ENCODE results near the gene ERFL.
"Not testable (repeated sequence)": the region's sequence is repeated elsewhere in the genome, so short reads cannot be mapped to it uniquely, and the experiment has no call there.

The ERFL gene

DNA sequence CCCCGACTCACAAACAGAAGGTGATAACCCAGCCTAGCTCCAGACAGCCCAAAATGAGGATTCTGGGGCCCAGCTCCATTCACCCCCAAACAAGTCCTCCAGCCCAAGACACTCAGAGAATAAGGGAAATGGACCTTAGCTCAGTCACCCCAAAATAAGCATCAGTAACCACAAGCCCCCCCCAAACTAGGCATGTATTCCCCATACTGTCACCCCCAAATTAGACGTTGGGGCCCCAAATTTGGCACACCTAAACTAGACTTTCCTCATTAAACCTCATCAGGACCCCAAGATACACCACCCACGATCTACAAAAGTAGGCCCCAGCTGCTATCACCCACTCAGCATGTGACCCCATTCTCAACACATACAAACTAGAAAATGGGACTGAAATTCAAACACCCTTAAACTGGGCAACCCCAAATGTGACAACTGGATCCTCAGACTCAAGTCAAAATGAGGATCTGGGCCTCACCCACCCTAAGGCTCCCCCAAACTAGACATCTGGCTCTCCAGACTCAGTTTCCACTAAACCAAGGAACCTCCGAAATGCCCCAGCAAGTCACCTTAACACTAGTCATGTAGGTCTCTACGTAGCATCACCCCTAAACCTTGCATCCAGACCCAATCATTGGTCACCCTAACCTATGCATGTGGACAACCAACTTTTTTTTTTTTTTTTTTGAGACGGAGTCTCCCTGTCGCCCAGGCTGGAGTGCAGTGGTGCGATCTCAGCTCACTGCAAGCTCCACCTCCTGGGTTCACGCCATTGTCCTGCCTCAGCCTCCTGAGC, 13.4 kb upstream of the ERFL start:
- DNase-seq (ENCODE audit: low read depth in 2 of 2): no peak

DNA sequence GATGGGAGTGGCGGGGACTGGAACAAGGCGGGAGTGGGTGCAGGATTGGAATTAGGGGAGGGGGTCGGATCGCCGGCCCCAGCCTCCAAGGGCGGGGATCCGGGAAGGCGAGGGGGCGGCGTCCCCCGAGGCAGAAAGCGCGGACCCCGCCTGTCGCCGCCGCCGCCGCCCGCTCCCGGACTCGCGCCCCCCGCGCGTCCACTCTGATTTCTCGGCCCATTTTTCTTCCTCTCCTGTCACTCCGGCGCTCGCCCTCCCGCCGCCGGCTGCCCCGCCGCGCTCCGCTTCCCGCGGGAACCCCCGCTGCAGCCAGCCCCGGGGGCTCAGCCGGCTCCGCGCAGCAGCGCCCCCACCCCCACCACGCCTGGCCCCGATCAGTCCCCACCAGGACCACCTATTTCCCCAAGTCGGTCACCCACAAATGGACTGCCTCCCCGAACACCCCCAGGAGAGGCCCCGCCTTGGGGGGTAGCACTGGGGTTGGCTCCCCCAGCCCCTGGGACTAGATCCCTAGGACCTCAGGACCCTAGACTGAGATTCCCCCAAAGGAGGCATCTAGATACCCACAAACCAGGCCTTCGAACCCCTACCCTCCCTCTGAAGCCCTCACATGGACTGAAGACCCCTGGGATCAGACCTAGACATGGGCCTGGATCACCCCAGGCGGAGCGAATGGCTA, 12.6 kb upstream of the ERFL start:
- no peak for DNase-seq (ENCODE audit: low read depth in 2 of 2)

DNA sequence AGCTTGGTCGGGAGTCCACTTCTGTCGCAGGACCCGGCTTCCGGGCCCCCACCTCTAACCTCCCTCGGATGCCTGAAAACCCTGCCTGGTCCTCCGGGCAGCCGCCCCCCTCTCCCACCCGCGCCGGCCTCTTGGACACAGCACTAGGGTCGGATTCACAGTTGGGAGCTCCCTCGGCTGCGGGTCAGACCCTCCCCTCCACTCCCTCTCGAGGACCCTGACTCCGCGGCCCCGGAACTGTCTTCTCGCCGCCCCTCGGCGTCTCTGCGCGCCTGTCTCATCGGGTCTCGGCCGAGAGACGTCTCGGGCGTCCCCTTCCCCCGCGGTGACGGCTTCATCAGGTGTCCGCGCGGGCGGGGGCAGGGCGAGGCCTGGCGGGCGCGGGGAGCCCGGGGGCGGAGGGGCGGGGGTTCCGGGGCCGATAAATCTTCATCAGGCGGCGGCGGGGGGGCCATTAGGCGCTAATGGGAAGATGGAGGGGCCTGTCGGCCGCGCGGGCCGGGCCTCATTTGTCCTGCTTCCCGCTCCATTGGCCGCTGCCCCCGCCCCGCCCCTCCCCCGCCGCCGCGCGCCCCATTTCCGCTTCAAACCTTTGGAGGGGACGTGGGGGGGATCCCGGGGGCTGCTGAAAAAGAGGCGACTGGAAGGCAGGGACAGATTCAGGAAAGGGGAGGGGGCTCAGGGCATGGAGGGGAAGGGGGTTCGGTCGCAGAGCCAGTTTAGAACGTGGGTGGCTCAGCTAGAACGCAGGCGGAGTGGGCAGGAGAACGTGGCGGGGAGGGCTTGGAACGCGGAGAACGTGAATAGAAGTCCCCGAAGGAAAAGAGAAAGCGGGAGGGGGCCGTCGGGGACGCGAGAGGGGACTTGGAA, 11.8 kb upstream of the ERFL start:
- peak in 1 of 2 donors; percentile 56 for DNase-seq (ENCODE audit: low read depth in 2 of 2)

DNA sequence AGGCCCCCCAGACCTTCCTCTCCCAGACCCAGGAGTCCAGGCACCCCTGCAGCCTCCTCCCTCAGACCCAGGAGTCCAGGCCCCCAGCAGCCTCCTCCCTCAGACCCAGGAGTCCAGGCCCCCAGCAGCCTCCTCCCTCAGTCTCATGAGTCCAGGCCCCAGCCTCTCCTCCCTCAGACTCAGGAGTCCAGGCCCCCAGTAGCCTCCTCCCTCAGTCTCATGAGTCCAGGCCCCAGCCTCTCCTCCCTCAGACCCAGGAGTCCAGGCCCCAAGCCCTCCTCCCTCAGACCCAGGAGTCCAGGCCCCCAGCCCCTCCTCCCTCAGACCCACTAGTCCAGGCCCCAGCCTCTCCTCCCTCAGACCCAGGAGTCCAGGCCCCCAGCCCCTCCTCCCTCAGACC, 11.0 kb upstream of the ERFL start:
- not testable (repeated sequence) for DNase-seq (ENCODE audit: low read depth in 2 of 2)

DNA sequence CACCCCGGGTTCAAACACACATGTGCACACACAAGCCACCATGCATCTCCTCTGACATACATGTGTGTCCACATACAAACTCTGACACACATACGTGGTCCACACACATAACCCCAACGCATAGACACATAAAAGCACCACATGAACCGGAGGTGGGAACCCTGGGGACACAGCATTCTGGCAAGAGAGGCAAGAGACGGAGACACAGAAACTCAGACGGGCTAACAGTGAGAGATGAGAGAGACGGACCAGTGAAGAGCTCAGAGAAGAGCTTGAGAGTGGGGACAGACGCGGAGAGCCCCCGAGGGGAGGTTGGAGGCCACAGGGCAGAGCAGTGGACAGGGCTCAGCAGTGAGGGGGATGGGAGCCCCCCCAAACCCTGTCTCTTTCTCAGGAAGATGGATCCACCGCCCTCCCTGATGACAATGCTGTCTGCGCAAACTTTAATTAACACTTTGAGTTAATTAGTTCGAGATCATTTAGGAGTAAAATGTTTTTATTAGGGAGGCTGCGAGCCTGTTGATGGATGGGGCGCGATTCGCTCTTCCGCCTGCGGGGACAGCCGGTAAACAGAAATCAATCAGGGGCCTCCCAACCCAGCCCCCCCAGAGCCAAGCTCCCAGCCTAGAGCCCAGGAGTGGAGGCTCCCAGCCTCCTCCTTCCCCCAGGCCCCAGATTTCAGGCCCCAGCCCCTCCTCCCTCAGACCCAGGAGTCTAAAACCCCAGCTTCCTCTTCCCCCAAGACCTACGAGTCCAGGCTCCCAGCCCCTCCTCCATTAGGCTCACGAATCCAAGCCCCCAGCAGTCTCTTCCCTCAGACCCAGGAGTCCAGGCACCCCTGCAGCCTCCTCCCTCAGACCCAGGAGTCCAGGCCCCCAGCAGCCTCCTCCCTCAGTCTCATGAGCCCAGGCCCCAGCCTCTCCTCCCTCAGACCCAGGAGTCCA, 9.5 kb upstream of the ERFL start:
- DNase-seq (ENCODE audit: low read depth in 2 of 2): no peak

DNA sequence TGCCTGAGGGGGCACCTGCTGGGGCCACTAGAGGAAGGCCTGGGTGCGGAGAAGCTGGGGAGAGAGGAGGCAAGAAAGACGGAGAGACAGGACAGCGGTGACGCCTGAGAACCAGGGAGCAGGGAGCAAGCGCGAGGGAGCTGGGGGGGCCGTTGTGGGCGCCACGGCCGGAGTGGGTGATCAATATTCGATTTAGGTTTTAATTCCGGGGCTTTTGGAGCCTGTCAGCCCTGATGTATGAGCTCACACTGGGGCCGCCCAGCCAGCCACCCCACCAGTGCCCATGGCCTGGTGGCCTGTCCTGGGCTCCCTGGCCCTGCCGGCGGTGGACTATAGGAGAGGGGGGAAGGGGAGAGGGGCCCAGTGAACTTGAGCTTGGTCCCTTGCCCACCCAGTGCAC, 8.7 kb upstream of the ERFL start:
- no peak for DNase-seq (ENCODE audit: low read depth in 2 of 2)

DNA sequence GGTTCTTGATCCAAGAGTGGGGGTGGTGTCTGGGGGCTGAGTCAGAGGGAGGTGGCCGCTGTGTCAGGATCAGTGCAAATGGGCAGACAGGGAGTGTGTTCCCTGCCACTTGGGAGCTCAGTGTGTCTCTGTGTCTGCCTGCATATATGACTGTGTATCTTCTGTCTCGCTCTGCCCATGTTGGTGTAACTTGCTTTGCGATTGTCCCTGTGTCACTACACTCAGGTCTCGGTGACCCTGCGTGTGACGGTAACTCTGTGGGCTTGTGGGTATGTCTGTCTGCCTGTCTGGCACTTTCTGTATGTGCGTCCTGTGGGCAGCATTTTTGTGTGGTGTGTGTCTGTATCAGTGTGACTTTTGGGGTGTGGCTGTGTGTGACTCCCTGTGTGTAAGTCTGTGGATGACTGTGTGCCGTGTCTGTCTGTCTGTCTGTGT, 8.2 kb upstream of the ERFL start:
- DNase-seq (ENCODE audit: low read depth in 2 of 2): peak in 1 of 2 donors; percentile 46

DNA sequence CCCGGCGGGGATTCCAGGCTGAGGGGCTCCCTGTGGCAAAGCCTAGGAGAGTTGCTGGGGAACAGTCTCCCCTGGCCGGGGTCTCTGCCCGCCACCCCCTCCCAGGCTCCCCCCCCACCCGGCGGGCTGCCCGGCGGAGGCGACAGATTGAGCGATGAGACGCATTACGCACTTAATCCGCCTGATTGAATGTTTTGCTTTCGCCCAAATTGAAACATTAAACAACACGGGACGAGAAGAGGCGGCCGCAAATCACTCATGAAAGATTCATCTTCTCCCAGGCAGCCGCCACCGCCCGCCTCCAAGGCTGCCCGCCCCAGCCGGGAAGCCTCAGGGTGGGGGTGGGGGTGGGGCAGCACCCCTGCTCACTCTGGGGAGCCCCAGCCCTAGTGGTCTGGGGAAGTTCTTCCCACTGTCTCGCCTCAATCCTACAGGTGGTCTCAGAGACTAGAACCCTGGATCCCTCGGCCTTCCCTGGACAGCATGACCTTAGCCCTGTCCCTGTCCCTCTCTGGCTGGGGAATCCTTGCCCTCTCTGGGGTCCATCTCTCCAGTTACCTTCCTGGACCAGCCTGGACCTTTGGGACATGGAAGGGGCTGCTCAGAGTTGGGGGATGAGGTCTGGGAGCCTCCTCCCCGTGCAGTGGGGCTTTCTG, 7.6 kb upstream of the ERFL start:
- DNase-seq (ENCODE audit: low read depth in 2 of 2): no peak

DNA sequence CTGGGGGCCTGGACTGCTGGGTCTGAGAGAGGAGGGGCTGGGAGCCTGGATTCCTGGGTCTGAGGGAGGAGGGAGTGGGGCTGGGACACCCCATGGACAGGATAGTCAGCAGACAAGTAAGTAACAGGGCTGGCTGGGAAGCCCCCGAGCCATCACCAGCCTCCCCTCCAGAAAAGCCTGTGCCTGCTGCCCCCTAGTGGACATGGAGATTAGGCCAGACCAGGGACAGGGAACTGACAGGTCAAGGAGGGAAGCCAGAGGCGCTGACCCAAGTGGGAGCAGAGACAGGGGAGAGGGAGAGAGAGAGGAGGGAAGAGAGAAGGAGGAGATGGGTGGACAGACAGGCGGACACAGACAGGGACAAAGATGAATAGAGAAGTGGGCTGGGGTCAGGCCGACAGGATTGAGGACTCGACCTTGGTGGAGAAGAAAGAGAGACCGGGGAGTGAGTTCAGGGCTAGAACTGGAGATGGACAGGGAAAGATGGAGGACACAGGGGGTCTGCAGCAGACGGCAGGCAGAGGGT, 6.7 kb upstream of the ERFL start:
- DNase-seq (ENCODE audit: low read depth in 2 of 2): peak; percentile 62 to 71

DNA sequence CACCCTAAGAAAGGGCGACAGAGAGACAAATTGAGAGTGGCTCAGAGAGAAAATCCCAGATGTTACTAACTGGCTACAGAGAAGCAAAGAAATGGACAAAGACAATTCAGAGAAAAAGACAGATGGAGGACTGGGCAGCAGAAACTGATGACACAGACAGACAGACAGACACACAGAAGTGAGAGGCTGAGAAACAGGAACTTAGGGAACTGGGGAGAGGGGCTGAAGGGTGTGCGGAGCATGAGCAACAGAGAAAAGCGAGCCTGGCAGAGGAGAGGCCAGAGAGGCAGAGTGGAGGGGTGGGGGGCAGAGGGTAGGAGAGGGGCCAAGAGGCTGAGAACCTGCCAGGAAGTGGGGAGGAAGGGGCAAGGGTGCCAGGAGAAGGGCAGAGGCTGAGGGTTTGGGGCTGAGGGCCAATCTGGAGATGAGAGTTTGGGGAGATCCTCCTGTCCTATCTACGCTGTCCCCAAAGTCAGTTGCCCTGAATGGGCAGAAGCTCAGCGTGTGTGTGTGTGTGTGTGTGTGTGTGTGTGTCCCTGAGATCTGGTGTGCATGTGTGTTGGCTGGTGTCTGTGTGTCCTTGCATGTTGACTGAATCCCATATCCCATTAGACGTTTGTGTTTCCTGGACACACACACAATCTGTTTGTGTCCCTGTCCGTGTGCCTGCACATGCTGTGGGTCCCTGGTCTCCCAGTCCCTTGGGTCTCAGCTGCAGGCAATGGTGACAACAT, 5.6 kb upstream of the ERFL start:
- DNase-seq (ENCODE audit: low read depth in 2 of 2): no peak

DNA sequence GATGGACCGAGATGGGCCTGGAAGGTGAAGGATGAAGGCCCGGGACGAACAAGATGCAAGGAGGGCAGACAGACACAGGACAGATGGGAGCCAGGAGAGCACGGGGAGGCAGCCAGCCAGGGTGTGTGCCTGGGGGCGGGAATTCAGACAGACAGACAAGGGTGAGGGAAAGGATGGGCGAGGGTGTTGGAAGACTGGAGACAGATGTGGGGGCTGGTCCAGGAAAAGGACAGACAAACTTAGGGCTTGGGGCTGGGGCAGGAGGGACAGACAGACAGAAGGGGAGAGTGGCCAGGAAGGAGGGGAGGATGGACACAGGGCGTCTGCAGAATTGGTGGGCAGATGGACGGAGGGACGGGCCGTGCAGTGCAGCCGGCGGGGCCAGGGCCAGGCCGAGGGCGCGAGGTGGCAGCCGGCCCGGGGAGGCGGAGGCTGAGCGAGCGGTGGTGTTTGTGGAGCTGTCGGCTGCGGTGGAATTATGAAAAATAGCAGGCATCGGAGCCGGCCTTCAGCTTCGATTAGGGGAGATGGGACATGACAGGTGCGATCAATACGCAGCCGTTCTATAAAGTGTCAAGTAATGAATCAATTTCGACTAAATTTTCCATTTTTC, 4.6 kb upstream of the ERFL start:
- DNase-seq (ENCODE audit: low read depth in 2 of 2): no peak

DNA sequence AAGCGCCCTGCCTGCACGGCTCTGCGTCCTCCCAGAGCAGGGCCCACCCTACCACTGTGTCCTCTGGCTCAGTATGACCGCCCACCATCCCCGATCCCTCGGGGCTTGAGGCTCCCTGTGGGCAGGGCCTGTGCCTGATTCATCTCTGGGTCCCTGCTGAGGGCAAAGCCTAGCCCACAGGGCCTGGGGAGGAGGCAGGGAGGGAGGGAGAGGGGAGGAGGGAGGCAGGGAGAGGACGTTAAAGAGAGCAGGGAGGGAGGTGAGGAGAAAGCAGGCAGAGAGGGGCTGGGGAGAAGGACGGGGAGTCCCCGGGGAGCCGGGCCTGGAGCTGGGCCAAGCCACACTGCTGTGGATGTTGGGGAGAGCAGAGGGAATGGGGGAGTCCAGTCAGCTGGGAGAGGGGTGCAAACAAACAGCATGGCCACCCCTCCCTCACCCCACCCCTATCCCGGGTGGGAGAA, 4.0 kb upstream of the ERFL start:
- no peak for DNase-seq (ENCODE audit: low read depth in 2 of 2)

DNA sequence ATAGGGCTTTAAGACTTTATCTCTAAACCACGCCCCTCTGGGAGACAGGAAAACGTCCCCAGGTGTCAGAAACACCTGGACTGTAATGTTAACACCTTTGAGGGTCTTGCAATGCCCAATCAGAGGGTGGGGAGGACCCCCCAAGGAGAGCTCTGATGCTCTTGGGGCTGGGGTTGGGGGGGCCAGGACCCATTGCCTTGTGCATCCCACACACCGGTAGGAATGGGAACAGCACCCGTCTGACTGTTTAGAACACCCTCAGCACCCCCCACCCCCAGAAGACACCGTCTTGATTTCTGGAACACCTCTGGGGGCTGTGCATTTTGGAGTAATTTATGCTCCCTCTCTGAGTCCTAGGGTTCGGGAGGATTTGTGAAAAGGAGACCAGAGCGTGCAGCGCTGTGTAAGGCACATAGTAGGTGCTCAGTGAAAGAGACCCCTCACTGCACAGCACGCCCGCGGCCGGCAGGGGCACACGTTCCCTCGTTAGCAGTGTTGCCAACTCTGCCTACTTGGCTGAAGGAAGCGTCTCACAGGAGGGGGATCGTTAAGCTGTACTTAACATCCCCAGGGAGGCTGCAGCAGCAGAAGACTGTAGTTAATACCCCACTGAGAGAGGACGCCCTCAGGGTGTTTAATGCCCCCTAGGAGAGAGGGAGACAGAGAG, 2.8 kb upstream of the ERFL start:
- DNase-seq (ENCODE audit: low read depth in 2 of 2): no peak

DNA sequence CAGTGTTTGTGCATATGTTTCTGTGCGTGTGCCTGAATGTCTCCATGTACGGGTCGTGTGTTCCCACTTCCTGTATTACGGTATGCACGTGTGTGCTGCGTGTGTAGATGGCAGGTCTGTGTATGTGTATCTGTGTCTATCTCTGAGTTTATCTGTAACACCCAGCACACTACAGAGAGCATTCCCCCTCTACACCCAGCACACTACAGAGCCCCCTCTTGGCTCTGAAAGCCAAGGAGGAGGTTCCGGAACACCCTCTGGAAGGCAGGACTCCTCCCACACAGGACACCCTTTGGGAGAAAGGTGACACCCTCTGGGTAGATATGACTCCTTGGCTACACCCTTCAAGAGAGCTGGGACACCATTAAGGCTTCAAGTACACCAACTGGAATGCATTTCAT, 2.1 kb upstream of the ERFL start:
- no peak for DNase-seq (ENCODE audit: low read depth in 2 of 2)

DNA sequence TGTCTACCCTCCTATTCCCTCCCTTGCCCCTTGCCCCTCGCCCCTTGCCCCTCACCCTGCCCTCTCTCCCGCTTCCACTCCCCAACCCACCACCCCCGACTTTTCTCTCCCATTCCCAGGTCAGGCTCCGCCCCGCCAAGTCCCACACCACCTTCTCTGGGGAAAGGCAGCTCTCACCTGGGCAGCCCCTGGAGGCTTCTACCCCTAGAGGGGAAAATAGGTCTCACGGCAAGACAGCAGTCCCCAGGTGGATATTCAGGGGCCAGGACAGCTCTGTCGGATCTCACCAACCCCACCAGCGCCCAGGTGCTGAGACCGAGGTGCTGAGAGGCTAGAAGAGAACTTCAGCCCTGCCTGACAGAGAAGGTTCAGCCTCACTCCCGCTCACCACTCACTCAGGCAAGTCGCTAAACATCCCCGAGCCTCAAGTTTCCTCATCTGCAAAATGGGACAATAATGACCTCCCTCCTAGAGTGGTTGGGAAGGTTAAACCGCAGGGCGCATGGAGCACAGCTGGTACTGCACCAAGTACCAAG, 1.4 kb upstream of the ERFL start:
- DNase-seq (ENCODE audit: low read depth in 2 of 2): no peak

DNA sequence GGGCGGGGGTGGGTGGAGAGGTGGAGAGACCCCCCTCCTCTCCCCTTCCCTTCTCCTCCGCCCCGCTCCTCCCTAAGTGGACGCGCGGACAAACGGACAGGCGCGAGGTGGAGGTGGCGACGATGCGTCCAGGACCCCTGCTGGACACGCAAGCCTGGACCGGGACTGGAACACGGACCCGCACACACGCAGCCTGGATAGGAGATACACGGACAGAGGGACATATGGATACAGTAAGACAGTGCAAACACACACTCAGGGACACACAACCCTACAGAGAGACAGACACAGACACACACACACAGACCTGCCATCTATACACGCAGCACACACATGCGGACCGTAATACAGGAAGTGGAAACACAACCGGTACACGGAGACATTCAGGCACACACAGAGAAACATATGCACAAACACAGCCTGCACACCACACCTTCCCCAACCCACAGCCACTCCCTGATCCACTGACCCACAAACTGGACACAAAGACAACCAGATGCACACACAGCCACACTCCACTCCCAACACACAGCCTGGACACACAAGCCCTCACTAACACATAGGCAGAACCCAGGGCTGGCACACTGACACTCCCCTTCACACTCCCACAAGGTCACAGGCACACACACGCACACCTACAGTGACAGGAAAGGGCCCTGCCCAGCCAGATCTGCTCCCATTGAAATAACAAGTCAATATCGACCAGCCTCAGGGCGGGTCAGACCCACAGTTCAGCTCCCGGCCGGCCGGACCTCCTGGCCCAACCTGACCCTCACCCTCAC, 696 bp upstream of the ERFL start:
- DNase-seq (ENCODE audit: low read depth in 2 of 2): no peak

DNA sequence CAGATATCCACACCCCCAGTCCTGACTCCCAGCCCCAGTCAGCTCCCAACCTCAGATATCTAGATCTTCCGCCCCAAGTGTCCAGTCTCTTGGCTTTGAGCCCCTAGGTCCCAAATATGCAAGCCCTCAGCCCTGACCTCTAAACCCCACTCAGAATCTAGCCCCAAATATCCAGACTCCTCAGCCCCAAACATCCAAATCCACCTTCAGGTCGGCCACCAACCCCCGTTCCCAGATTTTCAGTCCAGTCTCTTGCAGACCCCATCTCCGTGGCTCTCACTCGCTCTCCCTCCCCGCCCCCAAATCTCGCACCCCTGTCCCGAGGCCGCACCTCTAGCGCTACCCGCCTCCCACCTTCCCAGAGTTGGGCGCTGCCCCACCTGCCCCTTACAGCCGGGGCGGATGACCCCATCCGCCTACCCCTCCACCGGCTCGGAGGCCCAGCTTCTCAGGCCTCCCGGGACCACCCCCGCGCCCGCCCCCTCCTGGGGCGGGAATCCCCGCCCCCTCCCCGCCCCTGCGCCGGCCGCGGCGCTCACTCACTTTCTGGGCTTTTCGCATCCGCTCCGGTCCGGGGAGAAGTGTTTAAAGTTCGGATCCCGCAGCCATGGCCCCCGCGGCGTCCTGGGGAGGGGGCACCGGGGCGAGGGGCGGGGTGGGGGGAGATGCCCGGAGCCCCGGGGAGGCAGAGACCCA, 604 bp downstream of the ERFL start:
- DNase-seq (ENCODE audit: low read depth in 2 of 2): no peak
